HG02885 (cell line): ENCODE results near the gene NCAPH2.
A peak's percentile ranks its signal among the peaks of the same experiment; 100 is the strongest.

ENCODE experiments used
- ATAC-seq: cut with Tn5 transposase; IDR thresholded peaks from one replicate; pipeline ENCODE4 v1.9.1; 2021; ENCODE audit warnings: mild to moderate bottlenecking; ENCODE audit not compliant: unreplicated experiment, poor library complexity

Gene NCAPH2

GRCh38 chr22:50473855-50474671 is 34.0 kb upstream of the NCAPH2 start:
- peak; percentile 6 for ATAC-seq

- ATAC-seq, result peak; percentile 82
Observed at GRCh38 chr22:50474710-50475651, 33.0 kb upstream of the NCAPH2 start, which contains the start of gene SBF1. Gene SBF1 (minus strand): TSS chr22:50475035. CDS start chr22:50474840, 195 bp downstream.

GRCh38 chr22:50475652-50476002 is 32.4 kb upstream of the NCAPH2 start:
- no peak for ATAC-seq

- ATAC-seq, result no peak
Observed at GRCh38 chr22:50476868-50477267, 31.2 kb upstream of the NCAPH2 start.

- no peak for ATAC-seq
Observed at GRCh38 chr22:50477923-50478322, 30.1 kb upstream of the NCAPH2 start.

- ATAC-seq, result no peak
Observed at GRCh38 chr22:50479721-50480120, 28.3 kb upstream of the NCAPH2 start.

- no peak for ATAC-seq
Observed at GRCh38 chr22:50481045-50481439, 27.0 kb upstream of the NCAPH2 start.

- no peak for ATAC-seq
Observed at GRCh38 chr22:50481440-50482106, 26.5 kb upstream of the NCAPH2 start, which contains the start of gene ADM2. Gene ADM2 (plus strand): TSS chr22:50481543. CDS start chr22:50481848, 305 bp downstream.

GRCh38 chr22:50482107-50483074 is 25.6 kb upstream of the NCAPH2 start:
- no peak for ATAC-seq

GRCh38 chr22:50483106-50483505 is 24.9 kb upstream of the NCAPH2 start:
- ATAC-seq, result no peak

GRCh38 chr22:50483556-50483955 is 24.5 kb upstream of the NCAPH2 start:
- no peak for ATAC-seq

- no peak for ATAC-seq
Observed at GRCh38 chr22:50483977-50484853, 23.8 kb upstream of the NCAPH2 start.

GRCh38 chr22:50485221-50486131 is 22.5 kb upstream of the NCAPH2 start:
- no peak for ATAC-seq

GRCh38 chr22:50486561-50487289 is 21.3 kb upstream of the NCAPH2 start, which contains the start of gene MIOX:
Gene MIOX (plus strand): TSS chr22:50486859. CDS start chr22:50486898, 39 bp downstream.
- no peak for ATAC-seq

GRCh38 chr22:50487290-50488005 is 20.6 kb upstream of the NCAPH2 start:
- no peak for ATAC-seq
